HFF-Myc (cell line): ENCODE measurements around the gene ECT2.
"Not testable (repeated sequence)": the region's sequence is repeated elsewhere in the genome, so short reads cannot be mapped to it uniquely, and the experiment has no call there.

Experiments used
- DNase-seq: peaks from one replicate; pipeline ENCODE4 v3.0.0-alpha.2; 2011; ENCODE audit warnings: low read depth; ENCODE audit errors: extremely low read depth
- H3K4me3 ChIP-seq: replicated peaks from 2 replicates; pipeline ENCODE4 v1.5.1; 2011; ENCODE audit warnings: low read depth, mild to moderate bottlenecking, control low read depth, low read length
- CTCF ChIP-seq: IDR thresholded peaks from 2 replicates; pipeline ENCODE4 v1.5.1; 2012; ENCODE audit warnings: mild to moderate bottlenecking, low read depth, low read length, control low read depth; ENCODE audit errors: missing control alignments

Gene ECT2

DNA sequence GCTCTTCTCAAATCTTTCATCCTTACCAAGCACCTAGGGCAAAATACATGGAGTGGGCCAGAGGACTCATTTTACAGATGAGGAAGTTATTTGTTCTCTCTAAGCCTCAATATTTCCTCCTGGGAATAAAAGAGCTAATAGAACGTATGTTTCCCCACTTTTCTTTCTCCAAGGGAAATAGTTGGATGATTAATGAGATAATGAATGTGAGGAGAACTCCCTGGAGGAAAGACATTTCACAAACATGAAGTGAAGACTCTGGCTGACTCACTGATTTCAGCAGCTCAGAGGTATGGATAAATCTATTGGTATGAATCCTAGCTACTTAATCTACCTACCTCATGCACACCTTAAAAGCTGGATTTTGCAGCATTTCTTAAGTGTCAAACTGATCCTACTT lies 98.4 kb downstream of the ECT2 start:
- H3K4me3 ChIP-seq, result no peak overlapping the region
- TF ChIP-seq CTCF, result no peak
- DNase-seq, result no peak

DNA sequence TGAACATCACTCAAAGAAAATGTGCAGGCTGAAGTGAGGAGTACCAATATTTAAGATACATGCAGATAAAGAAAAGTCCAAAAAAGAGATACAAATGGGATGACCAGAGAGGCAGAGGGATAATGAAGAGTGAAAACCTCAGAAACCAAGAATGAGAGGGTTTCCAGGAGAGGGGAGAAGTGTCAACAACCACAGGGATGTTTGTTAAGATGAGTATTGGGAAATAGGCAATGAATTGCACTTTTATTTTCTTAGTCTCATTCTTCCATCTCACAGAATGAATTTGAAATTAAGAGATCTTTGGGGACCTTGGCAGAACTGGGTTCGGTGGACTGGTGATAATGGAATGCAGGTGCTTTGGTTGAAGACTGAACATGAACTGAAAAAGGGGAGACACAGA lies 102.5 kb downstream of the ECT2 start:
- H3K4me3 ChIP-seq, result no peak overlapping the region
- TF ChIP-seq CTCF, result no peak
- no peak for DNase-seq

- TF ChIP-seq CTCF, result no peak
- H3K4me3 ChIP-seq, result no peak overlapping the region
- no peak for DNase-seq
These were observed 103.6 kb downstream of the ECT2 start for GRCh38 chr3:172853921-172854666.

DNA sequence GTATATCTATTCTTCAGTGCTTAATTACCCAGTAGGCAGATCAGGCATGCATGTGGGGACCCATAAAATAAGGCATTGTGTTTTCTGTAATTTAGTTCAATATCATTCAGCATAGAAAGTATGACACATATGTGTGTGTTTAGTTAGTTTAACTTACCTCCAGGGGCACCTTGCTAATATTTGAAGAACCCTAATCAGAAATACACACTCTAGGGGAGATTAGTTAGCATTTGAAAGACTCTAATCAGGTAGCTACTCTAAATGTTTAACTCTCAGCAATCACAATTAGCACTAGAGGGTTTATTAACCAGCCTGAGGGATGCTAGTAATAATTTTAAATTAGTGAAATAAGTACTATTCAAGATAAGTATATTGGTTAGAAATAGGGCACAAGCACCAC lies 104.5 kb downstream of the ECT2 start:
- no peak overlapping the region for H3K4me3 ChIP-seq
- no peak for TF ChIP-seq CTCF
- no peak for DNase-seq

- H3K4me3 ChIP-seq, result no peak overlapping the region
- no peak for TF ChIP-seq CTCF
- no peak for DNase-seq
These were observed 106.5 kb downstream of the ECT2 start for GRCh38 chr3:172856795-172857742.

GRCh38 chr3:172859041-172859440 lies 108.5 kb downstream of the ECT2 start:
- no peak for TF ChIP-seq CTCF
- no peak overlapping the region for H3K4me3 ChIP-seq
- no peak for DNase-seq

- not testable (repeated sequence) for DNase-seq, H3K4me3 ChIP-seq
These were observed 116.3 kb downstream of the ECT2 start for GRCh38 chr3:172866726-172867350.
